ENCODE data around the gene SP140L.

GRCh38 chr2:230412846-230413245 lies 85.9 kb downstream of the SP140L start:
- no peak for TF ChIP-seq POLR2A (IDR thresholded peaks at IDR 0.05)
- TF ChIP-seq CTCF (IDR thresholded peaks at IDR 0.05), result no peak
- TF ChIP-seq POLR2AphosphoS5 (IDR thresholded peaks at IDR 0.05), result no peak
